GM18508 (cell line): Measurements from ENCODE around the gene C4orf54.

Source experiments
- ATAC-seq: cut with Tn5 transposase; IDR thresholded peaks from one replicate; pipeline ENCODE4 v1.9.1; 2021; ENCODE audit warnings: moderate number of reproducible peaks; ENCODE audit not compliant: insufficient read depth, unreplicated experiment

The C4orf54 gene

DNA sequence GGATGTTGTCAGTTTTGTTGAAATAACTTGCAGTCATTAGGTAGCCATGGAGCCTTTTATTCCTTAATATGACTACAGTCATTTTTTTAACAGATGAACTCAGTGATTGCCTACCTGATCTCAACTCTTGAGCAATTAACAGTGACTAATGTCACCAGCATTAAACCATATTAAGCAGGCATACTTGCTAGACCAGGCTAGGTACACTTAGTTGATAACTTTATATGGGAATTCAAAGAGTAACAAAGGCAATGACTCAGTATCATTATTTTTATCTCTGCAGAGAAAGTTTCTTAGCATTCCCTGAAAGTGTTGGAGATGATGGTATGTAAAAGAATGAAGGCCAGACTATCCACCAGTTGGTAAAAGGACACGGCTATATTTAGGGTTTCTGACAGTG is at the start of gene C4orf54:
Gene C4orf54, minus strand, starts transcription at position 31 of the 400 bp plus-strand sequence. CDS start 3,180 bp downstream, outside the sequence.
- ATAC-seq: no peak

DNA sequence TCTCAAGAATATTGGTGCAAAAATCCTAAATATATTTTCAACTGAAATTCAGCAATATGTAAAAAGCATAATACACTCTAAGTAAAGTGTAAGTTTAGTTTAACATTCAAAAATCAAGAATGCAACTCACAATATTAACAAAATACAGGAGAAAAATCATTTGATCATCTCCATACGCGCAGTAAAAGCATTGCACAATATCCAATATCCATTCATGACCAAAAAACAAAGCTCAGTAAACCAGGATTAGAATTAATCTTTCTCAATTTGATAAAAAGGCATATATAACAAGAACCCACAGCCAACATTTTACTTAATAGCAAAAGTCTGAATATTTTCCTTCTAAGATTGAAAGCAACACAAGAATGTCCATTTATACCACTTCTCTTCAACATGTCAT is 48.3 kb upstream of the C4orf54 start:
- ATAC-seq: no peak

DNA sequence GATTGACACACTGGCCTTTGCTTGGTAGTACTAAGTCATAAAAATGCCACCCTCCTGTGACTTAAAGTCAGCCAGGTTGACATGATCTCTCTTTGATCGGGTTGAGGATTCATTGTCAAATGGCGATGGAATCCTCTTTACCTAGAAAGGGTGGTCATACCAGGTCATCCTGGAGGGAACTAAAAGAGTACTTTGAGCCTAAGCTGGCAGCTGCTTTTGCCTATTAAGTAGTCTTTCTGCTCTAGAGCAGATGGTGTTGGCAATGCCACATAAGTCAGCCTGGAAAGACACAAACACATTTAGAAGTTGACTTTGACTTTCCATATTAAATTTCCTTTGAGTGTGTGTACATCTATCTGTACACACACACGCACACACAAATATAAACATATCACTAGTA is 39.2 kb upstream of the C4orf54 start:
- no peak for ATAC-seq

DNA sequence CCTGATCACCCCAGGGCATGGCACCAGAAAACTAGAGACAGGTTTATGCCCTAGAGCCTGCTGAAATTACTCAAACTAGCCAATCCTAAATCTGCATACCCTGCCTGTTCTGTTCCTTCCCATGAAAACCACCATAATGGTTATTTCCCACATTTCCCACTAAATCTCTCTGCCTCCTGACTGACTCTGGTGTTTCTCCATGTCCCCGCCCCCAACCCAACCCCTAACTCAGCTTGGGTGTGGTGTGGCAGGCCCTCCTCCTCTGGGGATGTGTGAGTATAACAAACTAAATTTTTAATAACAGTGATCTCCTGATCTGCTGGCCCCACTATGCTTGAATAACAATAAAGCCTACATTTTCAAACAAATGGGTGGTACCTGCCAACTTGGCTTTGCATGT is 35.5 kb upstream of the C4orf54 start:
- no peak for ATAC-seq

DNA sequence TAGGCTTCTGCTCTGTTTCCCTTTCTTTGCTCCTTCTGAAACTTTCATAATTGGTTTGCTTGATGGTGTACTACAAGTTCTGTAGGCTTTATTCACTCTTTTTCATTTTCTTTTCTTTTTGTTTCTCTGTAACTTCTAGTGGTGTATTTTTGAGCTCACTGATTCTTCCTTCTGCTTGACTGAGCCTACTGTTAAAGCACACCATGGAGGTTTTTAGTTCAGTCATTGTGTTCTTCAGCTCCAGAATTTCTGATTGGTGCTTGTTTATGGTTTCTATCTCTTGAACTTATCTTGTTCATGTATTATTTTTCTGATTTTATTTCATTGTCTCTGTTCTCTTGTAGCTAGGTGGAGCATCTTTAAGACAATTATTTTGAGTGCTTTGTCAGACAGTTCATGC is 33.4 kb upstream of the C4orf54 start:
- ATAC-seq: no peak

DNA sequence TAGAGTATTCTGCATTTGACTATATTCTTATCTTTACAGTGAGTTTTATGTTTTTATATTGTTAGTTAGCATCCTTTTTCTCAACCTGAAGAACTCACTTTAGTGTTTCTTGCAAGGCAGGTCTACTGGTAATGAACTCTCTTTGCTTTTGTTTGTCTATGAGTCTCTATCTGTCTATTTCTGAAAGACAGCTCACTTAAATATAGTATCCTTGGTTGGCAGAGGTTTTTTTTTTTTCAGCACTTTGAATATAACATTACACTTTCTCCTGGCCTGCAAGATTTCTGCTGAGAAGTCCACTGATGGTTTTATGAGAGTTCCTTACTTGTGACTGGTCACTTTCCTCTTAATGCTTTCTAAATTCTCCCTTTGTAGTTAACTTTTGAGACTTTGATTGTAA is 32.8 kb upstream of the C4orf54 start:
- no peak for ATAC-seq

DNA sequence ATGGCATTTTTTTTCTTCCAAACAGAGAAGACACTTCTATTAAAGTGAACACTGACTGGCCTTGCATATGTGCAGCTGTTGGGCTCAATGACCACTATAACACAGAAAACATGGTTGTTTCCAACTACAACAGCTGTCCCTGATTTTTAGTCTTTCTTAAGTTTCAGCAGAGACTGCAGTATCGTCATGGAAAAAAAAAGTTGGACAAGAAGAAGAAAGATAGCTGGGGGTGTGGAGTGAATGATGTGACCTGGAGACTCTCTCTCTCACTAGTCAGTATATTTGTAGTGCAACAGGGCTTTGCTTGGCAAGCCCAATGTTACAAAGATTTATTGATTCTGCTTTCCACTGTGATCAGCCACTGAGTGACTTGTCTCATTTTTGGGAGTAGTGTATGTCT is 29.5 kb upstream of the C4orf54 start:
- no peak for ATAC-seq

DNA sequence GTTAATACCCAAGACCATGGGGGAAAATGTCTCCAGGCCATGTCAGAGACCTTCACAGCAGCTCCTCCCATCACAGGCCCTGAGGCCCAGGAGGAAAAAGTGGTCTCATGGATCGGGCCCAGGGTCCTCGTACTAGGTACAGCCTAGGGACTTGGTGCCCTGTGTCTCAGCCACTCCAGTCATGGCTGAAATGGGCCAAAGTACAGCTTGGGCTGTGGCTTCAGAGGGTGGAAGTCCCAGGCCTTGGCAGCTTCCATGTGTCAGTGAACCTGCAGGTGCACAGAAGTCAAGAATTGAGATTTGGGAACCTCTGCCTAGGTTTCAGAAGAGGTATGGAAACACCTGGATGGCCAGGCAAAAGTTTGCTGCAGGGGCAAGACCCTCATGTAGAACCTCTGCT is 27.6 kb upstream of the C4orf54 start:
- ATAC-seq: no peak

DNA sequence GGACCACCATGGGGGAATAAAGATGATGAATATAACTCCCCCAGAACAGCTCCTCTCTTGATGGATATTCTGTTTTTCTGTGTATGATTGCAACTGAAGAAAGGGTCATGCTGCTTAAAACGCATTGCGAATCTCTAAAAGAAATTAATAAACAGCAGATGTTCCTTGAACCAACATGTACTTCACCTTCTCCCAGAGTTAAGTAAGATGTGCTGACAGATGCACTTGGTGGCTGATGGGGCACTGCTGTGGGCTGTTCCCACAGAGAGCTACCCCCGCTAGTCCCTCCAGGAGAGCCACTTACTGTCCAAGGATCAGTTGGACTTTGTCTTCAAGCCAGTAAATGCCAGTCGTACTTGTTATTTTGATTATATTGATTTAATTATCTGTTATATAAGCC is 26.3 kb upstream of the C4orf54 start:
- ATAC-seq: no peak

DNA sequence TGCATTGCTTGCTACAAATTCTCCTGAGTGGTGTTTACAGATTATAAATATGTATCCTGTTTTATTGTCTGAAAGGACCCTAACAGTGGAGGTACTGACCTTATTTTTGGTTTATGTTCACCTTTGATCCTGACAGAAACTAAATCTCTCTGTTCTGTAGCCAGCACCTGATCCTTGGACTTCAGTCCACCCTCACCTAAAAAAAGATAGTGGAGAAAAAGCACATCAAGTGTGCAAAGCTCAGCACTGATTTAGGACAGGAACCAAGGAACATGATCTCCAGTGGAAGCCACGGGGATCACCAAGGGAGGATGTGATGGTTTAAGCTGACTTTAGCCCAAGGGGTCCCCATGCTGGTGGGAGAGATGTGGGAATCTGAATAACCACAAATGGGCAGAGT is 22.3 kb upstream of the C4orf54 start:
- ATAC-seq: no peak

DNA sequence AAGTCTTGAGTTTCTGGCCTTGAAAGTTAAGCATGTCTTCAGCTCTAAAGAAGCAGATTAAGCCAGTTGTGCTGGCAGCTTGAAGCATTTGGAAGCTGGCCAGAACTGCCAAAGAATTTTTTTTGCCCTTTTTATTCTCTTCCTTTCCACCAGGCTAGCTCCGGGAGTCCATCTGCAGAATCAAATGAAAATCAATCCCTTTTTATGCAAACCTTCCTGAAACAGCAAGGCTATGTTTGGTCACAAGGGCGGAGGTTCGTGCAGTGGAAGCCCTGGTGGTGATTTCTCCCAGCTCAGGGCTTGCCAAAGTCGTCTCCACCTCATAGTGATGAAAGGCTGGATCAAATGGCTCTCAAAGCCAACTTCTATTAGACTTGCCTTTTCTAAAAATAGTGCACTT is 21.6 kb upstream of the C4orf54 start:
- no peak for ATAC-seq

DNA sequence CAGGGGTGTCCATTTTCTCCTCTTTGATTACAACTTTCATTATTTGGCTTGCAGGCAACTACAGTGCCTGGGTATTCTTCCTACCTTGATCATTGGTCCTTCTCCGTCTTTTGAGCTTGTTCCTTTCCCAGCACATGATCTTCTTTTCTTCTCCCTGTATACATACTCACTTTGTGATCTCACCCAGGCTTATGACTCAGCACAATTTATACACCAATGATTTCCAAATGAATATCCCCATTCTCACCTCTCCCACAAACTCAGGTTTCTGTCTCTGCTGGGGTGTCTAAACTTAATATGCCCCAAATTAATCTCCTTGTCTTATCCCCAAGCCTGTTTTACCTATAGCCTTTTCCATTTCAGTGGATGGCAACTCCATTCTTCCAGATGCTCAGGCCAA is 19.5 kb upstream of the C4orf54 start:
- ATAC-seq: no peak

DNA sequence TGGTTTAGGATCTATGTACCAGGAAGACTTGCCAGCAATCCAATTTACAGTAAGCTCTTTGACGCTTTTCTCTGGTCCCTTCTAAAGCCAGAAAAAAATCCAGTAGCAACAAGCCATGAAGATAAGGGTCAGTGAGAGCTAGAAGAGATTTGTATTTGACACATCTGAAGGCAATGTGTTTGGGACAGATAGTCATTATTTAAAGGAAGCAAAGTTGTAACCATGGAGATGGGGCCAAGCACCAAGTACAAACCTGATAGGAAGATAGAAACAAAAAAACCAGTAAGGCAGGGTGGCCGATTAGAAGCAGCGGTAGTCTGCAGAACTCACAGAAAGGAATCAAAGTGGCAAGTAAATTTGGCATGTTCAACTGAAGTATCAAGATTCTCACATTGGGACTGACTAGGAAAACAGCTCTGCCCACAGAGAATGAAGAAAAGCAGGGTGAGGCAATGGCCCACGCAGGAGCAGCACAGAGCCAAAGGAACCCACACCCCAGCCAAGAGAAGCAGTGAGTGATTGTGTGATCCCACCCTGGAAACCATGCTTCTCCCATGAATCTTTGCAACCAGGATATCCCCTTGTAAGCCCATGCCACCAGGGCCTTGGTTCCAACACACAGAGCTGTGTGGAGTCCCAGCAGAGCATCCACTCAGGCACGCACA is 12.9 kb upstream of the C4orf54 start:
- no peak for ATAC-seq

DNA sequence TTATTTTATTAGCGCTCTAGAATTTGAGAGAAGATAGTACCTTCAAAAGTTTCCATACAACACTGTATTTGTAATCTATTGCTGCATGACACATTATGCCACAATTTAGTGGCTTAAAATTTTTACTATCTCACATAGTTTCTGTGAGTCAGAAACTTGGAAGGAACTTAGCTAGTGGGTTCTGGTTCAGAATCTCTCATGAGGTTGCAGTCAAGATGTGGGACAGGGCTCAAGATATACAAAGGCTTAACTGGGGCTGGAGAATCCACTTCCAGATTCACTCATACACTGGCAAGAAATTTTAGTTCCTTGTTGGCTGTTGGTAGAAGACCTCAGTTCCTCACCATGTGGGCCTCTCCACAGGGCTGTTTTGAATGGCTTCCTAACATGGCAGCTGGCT is 11.5 kb upstream of the C4orf54 start:
- ATAC-seq: no peak

DNA sequence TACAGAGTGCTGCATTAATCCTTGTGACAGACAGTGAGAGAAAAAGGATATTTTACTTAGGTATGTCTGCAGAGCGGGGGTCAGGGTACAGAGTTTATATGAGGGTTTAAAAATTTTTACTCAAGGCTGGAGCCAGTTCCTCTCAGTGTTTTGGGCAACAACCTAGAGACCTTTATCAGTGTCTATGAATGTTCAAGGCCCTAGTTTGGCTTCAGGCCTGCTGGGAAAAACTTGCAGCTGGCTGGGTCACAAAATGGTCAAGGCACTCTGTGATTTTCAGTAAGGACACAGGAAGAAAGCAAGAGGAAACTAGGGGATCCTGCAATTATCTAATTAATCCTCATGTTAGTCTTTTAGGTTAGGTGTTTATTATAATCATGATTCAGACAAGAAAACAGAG is 10.8 kb upstream of the C4orf54 start:
- no peak for ATAC-seq

DNA sequence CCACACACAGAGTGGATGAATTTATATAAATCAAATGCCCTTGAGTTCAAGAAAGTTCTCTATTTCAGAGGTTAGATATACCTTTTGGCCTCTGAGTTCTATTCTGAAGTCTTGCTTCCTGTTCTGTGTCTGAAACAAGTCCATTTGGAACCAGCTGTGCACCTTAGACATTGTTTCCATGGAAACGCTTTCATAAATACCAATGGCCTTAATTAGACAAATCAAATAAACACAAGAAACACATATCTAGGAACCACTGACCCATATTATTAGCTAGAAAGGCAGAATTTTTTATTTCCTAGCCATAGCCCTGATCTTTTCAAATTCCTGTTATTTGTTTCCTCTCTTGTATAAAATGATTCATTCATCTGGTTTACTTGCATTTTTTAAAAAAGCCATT is 8.4 kb upstream of the C4orf54 start:
- ATAC-seq: no peak

DNA sequence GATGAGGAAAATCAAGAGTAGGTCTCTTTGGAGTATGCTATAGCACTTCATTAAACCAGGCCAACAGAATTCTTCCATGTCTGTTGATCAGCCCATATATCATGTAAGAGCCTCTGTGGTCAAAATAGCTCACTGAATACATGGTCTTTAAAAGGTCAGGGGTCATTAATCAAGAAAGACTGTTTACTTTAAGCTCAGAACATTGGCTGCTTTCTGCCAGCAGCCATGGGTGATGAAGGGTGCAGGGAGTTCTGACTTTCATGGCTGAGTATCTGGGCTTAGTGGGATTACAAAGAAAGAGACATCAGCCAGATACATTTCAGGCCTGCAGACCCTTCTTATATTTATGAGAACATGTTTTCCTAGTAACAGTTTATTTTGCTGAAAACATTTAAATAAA is 7.1 kb upstream of the C4orf54 start:
- ATAC-seq: no peak

DNA sequence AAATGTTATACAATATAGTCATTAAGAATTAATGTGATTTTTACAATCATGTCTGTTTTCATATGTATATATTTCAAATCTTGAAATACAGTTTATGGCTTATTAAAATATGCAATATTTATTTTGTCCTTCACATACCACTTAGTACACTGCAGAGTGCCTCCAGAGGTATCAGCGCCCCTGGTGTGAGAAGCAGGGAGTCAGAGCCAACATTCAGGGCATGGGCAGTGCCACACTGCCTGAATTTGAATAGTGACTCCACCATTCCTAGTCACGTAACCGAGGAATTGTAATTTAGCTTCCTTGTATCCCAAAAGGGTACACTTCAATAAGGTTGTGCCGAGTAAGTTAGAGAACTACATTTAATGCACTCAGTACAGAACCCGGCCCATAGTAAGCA is 4.3 kb upstream of the C4orf54 start:
- no peak for ATAC-seq

DNA sequence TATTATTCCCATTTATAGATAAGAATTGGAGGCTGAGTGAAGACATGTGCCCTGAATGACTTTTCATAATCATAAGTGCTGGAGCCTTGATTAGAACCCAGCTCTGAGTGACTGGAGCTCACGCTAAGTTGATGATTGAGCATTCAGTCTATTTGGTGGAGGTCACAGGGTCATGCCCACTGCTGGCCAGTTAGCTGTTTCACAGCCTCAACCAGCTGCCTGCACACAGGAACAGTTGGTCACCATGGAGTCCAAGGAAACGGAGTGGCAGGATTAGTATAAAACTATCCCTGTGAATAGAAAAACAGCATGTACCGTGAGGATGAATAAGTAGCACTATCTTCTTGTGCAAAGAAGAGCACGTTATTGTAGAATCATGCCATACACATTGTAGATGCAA is 1.0 kb upstream of the C4orf54 start:
- no peak for ATAC-seq

DNA sequence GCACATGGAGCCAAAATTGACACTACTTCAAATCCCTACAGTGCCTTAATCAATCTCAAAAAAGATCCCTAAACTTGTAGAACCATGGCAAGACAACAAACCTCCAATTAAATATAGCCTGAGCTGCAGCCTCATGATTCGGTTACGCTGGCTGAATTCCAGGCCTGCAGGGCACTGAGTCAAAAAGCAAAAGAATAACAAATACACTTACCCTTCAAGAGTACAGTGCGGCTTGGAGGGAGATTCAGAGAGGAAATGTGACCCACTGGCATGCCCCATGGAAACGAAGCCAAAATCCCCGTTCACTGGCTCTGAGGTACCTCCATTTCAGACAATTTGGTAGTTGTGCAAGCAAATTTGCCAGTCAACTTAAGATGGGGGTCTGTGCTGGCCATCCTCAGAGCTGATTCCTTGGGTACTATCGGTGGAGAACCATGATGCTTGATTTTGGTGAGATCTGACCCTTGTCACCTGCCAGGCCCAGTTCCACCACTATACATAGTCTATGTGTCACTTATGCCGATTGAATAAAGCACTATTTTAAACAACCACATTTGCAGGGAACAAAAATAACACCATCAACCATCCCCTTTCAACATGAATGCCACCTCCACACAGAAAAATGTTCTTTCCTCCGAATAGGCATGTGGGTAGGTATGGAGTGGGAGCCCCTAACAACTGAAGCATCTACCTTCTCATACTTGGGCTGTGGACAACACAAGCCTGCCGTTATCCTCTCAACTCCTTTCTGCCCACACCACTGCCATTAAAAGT is 2.1 kb downstream of the C4orf54 start:
- no peak for ATAC-seq

DNA sequence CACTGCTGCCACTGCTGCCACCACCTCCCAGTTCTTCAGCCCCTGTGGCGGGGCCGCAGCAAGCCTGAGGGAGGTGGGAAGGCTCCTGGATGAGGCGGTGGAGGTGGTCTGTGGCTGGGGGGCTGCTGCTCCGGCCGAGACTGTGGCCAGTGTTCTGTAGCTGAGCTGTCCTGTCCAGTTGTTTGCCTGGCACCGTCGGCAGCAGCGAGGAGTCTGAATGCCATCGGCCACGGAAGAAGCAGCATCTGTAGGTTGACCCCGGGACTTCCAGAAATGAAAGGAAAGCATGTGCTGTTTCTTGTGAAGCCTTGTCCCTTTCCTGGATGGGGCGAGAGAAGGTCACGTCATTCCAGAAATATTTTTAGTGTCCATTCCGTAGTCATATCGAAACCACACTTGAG is 3.3 kb downstream of the C4orf54 start:
- no peak for ATAC-seq

DNA sequence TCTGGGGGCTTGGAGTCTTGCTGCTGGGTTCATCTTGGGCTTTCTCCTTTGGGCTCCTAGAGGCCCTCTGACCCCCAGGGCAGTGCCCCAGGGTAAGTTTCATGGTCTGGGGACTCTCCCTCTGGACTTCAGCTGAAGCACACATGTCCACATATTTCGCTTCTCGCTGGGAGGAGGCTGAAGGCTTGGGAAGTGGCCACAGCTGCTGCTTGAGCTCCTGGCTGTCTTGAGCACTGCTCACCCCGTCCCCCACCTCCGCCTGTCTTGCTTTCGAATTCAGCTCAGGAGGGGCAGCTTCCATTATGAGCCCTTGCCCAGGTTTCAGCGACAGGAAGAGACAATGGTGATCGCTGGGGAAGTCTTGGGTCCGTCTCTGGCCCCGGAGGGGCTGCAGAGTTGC is 3.7 kb downstream of the C4orf54 start:
- ATAC-seq: no peak
